ENCODE measurements around the gene NELL2. TPM values are rescaled to one million over a fixed set of nuclear protein-coding genes. Genes with fewer than 3 reads are reported as not detected.

The NELL2 gene
- polyA plus RNA-seq, 1 of the 3 experiments (the other 2 are of a cell fraction) = 0.35 TPM

- Histone ChIP-seq H3F3A (replicated peaks; ENCODE audit: insufficient read depth) (no peaks in the 10 kb centered on the region), H3K4me1 (ENCODE audit: control insufficient read depth in 1 of 2, insufficient read depth in 2 of 2, low read depth in 1 of 2, low read length in 1 of 2) (no peaks in the 10 kb centered on the region; a peak in 1 of 4 replicates), H4K20me1 (ENCODE audit: insufficient read depth) (no peaks in the 10 kb centered on the region), H2AFZ (ENCODE audit: low read depth) (no peak overlapping the region), H3K4me3 (ENCODE audit: low read depth in 2 of 2, low read length in 1 of 2) (no peak overlapping the region), H3K9ac (no peak overlapping the region), H3K9me3 (no peaks in the 10 kb centered on the region), H3K4me2 (no peak overlapping the region), H3K27me3 (ENCODE audit: insufficient read depth) (no peaks in the 10 kb centered on the region), H3K36me3 (replicated peaks in 1 of 2; ENCODE audit: control insufficient read depth in 1 of 2, insufficient read depth in 2 of 2, low read length in 1 of 2) (no peaks in the 10 kb centered on the region), H3K9me2 (no peaks in the 10 kb centered on the region), H3K79me2 (ENCODE audit: insufficient read depth) (no peaks in the 10 kb centered on the region), H3K27ac (ENCODE audit: low read depth in 2 of 2, low read length in 1 of 2) (no peak overlapping the region)
- 31% methylated on average over 1 of the region's 1 CpG for WGBS (ENCODE audit: low lambda C conversion rate)
- ChIA-PET POLR2A (no interaction called here), CTCF (interaction anchor here (0.6 to 1.3 kb wide), 3 partner anchors 10 to 101 kb away, joined by 3 to 4 read pairs (median 3); no protein-coding TSS in a partner anchor)
- no peak for TF ChIP-seq FOXJ3 (CRISPR knock-in tag; IDR thresholded peaks at IDR 0.05)
- no peak for TF ChIP-seq RCOR1 (IDR thresholded peaks at IDR 0.05; ENCODE audit: low read length)
- TF ChIP-seq JUND (IDR thresholded peaks at IDR 0.05) = no peak
- TF ChIP-seq EZH2phosphoT487 (IDR thresholded peaks at IDR 0.05; ENCODE audit: borderline replicate concordance, low read depth) = no peak
- no peak for DNase-seq
These were observed 116.8 kb downstream of the NELL2 start for GRCh38 chr12:44759289-44759688.

GRCh38 chr12:44750468-44750867, 125.6 kb downstream of the NELL2 start:
- no peaks in the 10 kb centered on the region for H3K27me3 ChIP-seq (ENCODE audit: insufficient read depth)
- WGBS (ENCODE audit: low lambda C conversion rate) = 55% methylated on average over 3 of the region's 3 CpGs
- no peak overlapping the region for H3K4me2 ChIP-seq
- CTCF ChIA-PET = interaction anchor here (0.7 to 1.3 kb wide), 2 partner anchors 9 to 735 kb away, joined by 3 read pairs; no protein-coding TSS in a partner anchor
- H4K20me1 ChIP-seq (ENCODE audit: insufficient read depth) = no peaks in the 10 kb centered on the region
- no peak for DNase-seq
- H3K9me3 ChIP-seq = no peaks in the 10 kb centered on the region
- no peaks in the 10 kb centered on the region for H3K79me2 ChIP-seq (ENCODE audit: insufficient read depth)
- POLR2A ChIA-PET = no interaction called here
- H3K9me2 ChIP-seq = no peaks in the 10 kb centered on the region
- H3K9ac ChIP-seq = no peak overlapping the region
- TF ChIP-seq, protein P1, sequence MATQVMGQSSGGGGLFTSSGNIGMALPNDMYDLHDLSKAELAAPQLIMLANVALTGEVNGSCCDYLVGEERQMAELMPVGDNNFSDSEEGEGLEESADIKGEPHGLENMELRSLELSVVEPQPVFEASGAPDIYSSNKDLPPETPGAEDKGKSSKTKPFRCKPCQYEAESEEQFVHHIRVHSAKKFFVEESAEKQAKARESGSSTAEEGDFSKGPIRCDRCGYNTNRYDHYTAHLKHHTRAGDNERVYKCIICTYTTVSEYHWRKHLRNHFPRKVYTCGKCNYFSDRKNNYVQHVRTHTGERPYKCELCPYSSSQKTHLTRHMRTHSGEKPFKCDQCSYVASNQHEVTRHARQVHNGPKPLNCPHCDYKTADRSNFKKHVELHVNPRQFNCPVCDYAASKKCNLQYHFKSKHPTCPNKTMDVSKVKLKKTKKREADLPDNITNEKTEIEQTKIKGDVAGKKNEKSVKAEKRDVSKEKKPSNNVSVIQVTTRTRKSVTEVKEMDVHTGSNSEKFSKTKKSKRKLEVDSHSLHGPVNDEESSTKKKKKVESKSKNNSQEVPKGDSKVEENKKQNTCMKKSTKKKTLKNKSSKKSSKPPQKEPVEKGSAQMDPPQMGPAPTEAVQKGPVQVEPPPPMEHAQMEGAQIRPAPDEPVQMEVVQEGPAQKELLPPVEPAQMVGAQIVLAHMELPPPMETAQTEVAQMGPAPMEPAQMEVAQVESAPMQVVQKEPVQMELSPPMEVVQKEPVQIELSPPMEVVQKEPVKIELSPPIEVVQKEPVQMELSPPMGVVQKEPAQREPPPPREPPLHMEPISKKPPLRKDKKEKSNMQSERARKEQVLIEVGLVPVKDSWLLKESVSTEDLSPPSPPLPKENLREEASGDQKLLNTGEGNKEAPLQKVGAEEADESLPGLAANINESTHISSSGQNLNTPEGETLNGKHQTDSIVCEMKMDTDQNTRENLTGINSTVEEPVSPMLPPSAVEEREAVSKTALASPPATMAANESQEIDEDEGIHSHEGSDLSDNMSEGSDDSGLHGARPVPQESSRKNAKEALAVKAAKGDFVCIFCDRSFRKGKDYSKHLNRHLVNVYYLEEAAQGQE (IDR thresholded peaks at IDR 0.05; ENCODE audit: low read depth, low read length) = no peak
- TF ChIP-seq YY1 (IDR thresholded peaks at IDR 0.05; ENCODE audit: low read depth) (no peak), TCF12 (IDR thresholded peaks at IDR 0.05) (no peak), MAX (IDR thresholded peaks at IDR 0.05; ENCODE audit: low read depth) (no peak), RXRA (IDR thresholded peaks at IDR 0.05; ENCODE audit: borderline replicate concordance, low read depth) (no peak), MEF2A (IDR thresholded peaks at IDR 0.05; ENCODE audit: borderline replicate concordance, low read depth) (no peak), MXI1 (IDR thresholded peaks at IDR 0.05; ENCODE audit: low read depth, low read length) (no peak), FOXM1 (IDR thresholded peaks at IDR 0.05; ENCODE audit: low read depth) (no peak), NRF1 (IDR thresholded peaks at IDR 0.05; ENCODE audit: low read depth, low read length) (no peak), GATA2 (CRISPR knock-in tag; IDR thresholded peaks at IDR 0.05) (no peak), JUND (IDR thresholded peaks at IDR 0.05) (no peak), RCOR1 (IDR thresholded peaks at IDR 0.05; ENCODE audit: low read length) (no peak), RFX5 (IDR thresholded peaks at IDR 0.05; ENCODE audit: low read length) (no peak)
- TF ChIP-seq, protein P2, sequence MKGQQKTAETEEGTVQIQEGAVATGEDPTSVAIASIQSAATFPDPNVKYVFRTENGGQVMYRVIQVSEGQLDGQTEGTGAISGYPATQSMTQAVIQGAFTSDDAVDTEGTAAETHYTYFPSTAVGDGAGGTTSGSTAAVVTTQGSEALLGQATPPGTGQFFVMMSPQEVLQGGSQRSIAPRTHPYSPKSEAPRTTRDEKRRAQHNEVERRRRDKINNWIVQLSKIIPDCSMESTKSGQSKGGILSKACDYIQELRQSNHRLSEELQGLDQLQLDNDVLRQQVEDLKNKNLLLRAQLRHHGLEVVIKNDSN (IDR thresholded peaks at IDR 0.05; ENCODE audit: borderline replicate concordance, low read depth) = no peak
- TF ChIP-seq, protein P3, sequence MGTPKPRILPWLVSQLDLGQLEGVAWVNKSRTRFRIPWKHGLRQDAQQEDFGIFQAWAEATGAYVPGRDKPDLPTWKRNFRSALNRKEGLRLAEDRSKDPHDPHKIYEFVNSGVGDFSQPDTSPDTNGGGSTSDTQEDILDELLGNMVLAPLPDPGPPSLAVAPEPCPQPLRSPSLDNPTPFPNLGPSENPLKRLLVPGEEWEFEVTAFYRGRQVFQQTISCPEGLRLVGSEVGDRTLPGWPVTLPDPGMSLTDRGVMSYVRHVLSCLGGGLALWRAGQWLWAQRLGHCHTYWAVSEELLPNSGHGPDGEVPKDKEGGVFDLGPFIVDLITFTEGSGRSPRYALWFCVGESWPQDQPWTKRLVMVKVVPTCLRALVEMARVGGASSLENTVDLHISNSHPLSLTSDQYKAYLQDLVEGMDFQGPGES (IDR thresholded peaks at IDR 0.05; ENCODE audit: low read depth, low read length) = no peak
- no peaks in the 10 kb centered on the region; a peak in 2 of 4 replicates for H3K4me1 ChIP-seq (ENCODE audit: control insufficient read depth in 1 of 2, insufficient read depth in 2 of 2, low read depth in 1 of 2, low read length in 1 of 2)
- H2AFZ ChIP-seq (ENCODE audit: low read depth) = no peak overlapping the region
- no peak overlapping the region for H3K4me3 ChIP-seq (ENCODE audit: low read depth in 2 of 2, low read length in 1 of 2)
- no peaks in the 10 kb centered on the region for H3K36me3 ChIP-seq (replicated peaks in 1 of 2; ENCODE audit: control insufficient read depth in 1 of 2, insufficient read depth in 2 of 2, low read length in 1 of 2)
- H3F3A ChIP-seq (replicated peaks; ENCODE audit: insufficient read depth) = no peaks in the 10 kb centered on the region
- H3K27ac ChIP-seq (ENCODE audit: low read depth in 2 of 2, low read length in 1 of 2) = no peak overlapping the region

Data from SK-N-SH (cell line).